ENCODE data around the gene RAB6D.
"Not testable (repeated sequence)": the region's sequence is repeated elsewhere in the genome, so short reads cannot be mapped to it uniquely, and the experiment has no call there.

The RAB6D gene

DNA sequence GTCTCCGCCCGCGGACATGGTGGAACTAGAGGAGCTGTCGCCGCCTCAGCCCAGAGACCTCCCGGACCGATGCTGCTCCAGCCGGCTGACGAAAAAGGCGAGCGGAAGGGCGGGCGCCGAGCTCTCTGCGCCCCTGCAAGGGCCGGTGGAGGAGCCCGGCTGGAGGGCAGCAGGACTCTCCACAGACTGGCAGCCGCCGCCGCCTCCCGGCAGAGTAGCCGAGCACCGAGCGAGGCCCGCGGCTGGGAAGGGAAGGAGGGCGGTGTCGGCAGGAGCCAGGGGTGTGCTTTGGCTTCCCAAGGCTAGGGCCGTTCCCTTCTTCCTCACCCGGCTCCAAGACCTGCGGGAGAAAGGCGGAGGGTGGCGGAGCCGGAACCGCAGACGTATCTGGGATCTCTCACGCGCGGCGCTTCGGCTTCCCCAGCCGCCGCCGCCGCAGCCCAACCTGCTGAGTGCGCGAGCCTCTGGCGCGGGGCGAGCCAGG is at the start of gene RAB6D:
Gene RAB6D, minus strand, starts transcription at position 466 of the 484 bp plus-strand sequence. Its CDS starts 448 bp downstream, at position 18.
- H3K4me3 ChIP-seq (ENCODE audit: low read depth, low read length) = not testable (repeated sequence)

DNA sequence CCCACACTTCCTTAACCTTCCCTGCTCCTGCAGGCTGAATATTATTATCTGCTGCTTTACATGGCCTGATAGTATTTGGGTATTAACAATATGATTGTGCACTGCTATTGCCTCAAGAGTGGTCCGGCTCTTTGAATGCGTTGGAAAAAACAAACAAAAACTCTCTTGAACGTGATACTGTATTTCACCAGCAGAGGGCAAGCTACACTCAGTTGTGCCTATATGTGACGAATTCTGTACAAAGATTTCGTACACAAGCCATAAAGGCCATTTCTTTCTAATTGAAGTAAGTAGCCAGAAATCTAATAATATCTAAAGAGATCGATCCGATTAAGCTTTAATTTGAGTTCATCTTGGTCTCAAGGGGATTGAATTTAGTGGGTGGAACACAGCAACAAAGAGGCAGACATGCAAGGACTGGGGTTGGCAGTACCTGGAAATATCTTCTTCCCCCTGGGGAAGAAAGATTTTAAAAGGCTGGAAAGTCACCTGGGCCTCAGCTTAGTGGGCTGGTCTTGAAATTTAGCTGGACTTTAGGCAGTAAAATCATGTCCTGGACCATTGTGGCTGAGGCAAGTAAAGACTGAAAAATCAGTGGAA is 49.3 kb upstream of the RAB6D start:
- no peak overlapping the region for H3K4me3 ChIP-seq (ENCODE audit: low read depth, low read length)
- TF ChIP-seq, protein P1, sequence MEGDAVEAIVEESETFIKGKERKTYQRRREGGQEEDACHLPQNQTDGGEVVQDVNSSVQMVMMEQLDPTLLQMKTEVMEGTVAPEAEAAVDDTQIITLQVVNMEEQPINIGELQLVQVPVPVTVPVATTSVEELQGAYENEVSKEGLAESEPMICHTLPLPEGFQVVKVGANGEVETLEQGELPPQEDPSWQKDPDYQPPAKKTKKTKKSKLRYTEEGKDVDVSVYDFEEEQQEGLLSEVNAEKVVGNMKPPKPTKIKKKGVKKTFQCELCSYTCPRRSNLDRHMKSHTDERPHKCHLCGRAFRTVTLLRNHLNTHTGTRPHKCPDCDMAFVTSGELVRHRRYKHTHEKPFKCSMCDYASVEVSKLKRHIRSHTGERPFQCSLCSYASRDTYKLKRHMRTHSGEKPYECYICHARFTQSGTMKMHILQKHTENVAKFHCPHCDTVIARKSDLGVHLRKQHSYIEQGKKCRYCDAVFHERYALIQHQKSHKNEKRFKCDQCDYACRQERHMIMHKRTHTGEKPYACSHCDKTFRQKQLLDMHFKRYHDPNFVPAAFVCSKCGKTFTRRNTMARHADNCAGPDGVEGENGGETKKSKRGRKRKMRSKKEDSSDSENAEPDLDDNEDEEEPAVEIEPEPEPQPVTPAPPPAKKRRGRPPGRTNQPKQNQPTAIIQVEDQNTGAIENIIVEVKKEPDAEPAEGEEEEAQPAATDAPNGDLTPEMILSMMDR (IDR thresholded peaks at IDR 0.05; ENCODE audit: borderline replicate concordance, insufficient read depth, low read depth, low read length) = peak; percentile 60; the same call in 1 of the 2 replicates

DNA sequence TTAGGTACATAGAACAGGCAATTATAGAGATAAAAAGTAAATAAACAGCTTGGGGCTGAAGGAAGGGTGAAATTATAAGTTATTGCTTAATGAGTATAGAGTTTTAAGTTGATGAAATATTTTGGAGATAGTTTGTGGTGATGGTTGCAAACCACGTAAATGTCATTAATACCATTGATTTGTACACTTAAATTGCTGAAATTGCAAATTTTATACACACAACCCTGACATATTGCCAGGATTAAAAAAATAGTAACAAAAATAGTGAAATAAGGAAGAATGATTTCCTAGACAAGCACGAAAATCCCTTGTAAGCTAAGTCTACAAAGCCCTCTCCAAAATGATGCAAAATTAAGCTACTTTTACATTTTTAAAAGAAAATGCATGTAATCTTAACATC is 46.2 kb upstream of the RAB6D start:
- no peak overlapping the region for H3K4me3 ChIP-seq (ENCODE audit: low read depth, low read length)
- TF ChIP-seq, protein P1 (IDR thresholded peaks at IDR 0.05; ENCODE audit: borderline replicate concordance, insufficient read depth, low read depth, low read length) = no peak

DNA sequence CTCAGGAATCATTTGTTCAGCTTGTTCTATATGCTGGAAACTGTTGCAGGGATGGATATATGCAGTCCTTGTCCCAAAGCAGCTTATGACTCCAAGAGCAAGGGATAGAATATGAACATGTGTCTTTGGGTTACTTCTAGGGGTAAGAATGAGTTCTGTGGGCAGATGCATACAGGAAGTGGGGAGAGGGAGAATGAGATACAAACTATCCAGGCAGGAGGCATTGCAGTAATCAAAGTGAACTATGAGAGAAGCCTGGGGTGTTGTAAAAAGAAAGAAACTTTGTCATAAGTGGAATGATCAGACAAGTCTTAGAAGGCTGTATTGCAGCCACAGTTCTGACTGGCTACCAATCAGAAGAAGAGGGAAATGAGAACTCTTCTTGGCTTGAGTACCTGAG is 44.8 kb upstream of the RAB6D start:
- TF ChIP-seq, protein P1 (IDR thresholded peaks at IDR 0.05; ENCODE audit: borderline replicate concordance, insufficient read depth, low read depth, low read length) = no peak
- H3K4me3 ChIP-seq (ENCODE audit: low read depth, low read length) = no peak overlapping the region

DNA sequence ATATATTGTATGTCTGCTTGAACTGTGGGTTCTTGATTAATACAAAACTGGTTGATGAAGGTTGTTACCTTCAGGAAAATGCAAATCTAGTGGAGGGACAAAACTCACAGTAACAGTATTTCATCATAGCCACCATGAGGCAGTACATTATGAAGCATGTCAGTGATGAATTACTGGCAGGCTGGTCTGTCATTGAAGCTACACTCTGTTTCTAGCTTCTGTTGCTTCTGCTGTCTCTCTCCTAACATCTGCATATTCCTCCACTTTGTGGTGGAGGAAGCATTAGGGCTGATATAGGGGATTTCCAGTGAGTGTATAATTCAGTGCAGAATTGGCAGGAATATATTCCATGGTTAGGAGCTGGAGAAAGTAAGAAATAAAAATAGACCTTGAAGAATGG is 44.2 kb upstream of the RAB6D start:
- H3K4me3 ChIP-seq (ENCODE audit: low read depth, low read length) = no peak overlapping the region
- TF ChIP-seq, protein P1 (IDR thresholded peaks at IDR 0.05; ENCODE audit: borderline replicate concordance, insufficient read depth, low read depth, low read length) = no peak

DNA sequence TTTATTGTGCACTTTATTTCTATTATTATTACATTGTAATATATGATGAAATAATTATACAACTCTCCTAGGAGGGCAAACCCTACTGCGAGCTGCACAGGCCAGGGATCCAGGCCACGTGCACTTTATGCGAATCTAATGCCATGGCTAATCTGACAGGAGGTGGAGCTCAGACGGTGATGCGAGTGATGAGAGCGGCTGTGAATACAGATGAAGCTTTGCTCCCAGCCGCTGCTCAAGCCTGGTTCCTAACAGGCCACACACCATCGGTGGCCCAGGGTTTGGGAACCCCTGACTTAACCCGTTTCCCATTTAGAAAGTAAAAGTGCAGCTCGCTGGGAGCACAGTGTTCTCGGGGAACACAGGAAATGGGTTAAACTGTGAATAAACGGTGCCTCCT is 40.8 kb upstream of the RAB6D start:
- TF ChIP-seq, protein P1 (IDR thresholded peaks at IDR 0.05; ENCODE audit: borderline replicate concordance, insufficient read depth, low read depth, low read length) = no peak
- no peak overlapping the region for H3K4me3 ChIP-seq (ENCODE audit: low read depth, low read length)

DNA sequence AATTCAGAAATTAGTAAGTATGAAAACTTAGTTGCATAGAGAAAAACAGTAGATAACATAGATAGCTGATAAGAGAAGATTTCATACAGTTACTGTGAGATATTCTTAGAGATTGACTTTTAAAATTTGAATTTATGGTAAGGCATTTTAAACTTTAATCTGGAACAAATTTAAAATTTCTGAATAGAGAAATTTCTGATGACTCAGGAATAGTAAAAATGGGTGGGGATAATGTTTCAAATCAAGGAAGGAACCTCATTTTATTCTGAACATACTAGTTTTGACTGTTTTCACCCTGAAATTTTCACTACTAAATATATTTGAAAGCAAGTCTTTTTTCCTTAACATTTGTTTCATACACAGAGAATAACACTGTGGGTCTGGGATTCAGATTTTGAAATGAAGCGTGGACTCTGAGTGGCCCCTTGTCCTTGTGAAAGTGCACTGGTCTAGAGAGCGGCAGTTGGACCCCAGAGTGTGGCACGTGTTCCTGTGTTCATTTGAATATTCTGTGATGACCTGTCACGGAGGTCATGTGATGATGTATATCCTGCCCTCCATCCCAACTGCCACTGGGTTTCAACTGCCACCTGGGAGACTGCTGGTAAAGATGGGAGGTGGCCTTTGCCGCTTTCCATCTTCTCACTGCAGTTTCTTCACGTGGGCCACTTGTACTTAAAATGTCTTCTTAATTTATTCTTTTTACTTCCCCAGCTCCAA is 38.5 kb upstream of the RAB6D start:
- no peak overlapping the region for H3K4me3 ChIP-seq (ENCODE audit: low read depth, low read length)
- TF ChIP-seq, protein P1 (IDR thresholded peaks at IDR 0.05; ENCODE audit: borderline replicate concordance, insufficient read depth, low read depth, low read length) = no peak

Measured in GM12875 (cell line).